LNCAP (cell line): ENCODE data around the gene FCSK.

Experiments
- CTCF ChIP-seq: fragments of 450-650 bp; IDR thresholded peaks from 2 replicates; pipeline ENCODE4 v1.5.1; 2017; ENCODE audit warnings: mild to moderate bottlenecking

FCSK gene

GRCh38 chr16:70508752-70509151 is 54.4 kb downstream of the FCSK start:
- no peak; the same call in 1 of the 2 replicates for TF ChIP-seq CTCF

GRCh38 chr16:70510216-70510615 is 55.8 kb downstream of the FCSK start:
- no peak for TF ChIP-seq CTCF

GRCh38 chr16:70511833-70512232 is 57.4 kb downstream of the FCSK start:
- TF ChIP-seq CTCF, result no peak

GRCh38 chr16:70512456-70512855 is 58.1 kb downstream of the FCSK start:
- no peak for TF ChIP-seq CTCF

GRCh38 chr16:70520612-70521297 is 66.4 kb downstream of the FCSK start:
- TF ChIP-seq CTCF, result no peak

GRCh38 chr16:70522216-70523075 is 68.1 kb downstream of the FCSK start:
- TF ChIP-seq CTCF, result no peak

- no peak for TF ChIP-seq CTCF
These were observed 68.8 kb downstream of the FCSK start, which contains the start of gene COG4 for GRCh38 chr16:70523076-70523742. Gene COG4 (minus strand): TSS chr16:70523554. CDS start chr16:70523543, 11 bp downstream.
